ENCODE measurements around the gene TBX6.

GRCh38 chr16:30063278-30063892 lies 28.3 kb downstream of the TBX6 start:
- no peak for TF ChIP-seq USF2 (IDR thresholded peaks at IDR 0.05; ENCODE audit: low read depth, low read length)
- TF ChIP-seq CTCF (conservative IDR thresholded peaks at IDR 0.05; ENCODE audit: low read depth, low read length) = no peak
- no peak for TF ChIP-seq MAFK (IDR thresholded peaks at IDR 0.05; ENCODE audit: low read depth, low read length)
- TF ChIP-seq POLR2A (IDR thresholded peaks at IDR 0.05; ENCODE audit: low read depth, low read length) = no peak
- TF ChIP-seq CEBPB (IDR thresholded peaks at IDR 0.05; ENCODE audit: low read depth, low read length) = no peak
- TF ChIP-seq MXI1 (IDR thresholded peaks at IDR 0.05; ENCODE audit: borderline replicate concordance, low read depth, low read length) = no peak
- TF ChIP-seq RAD21 (IDR thresholded peaks at IDR 0.05; ENCODE audit: low read length) = no peak
- TF ChIP-seq FOS (IDR thresholded peaks at IDR 0.05; ENCODE audit: low read depth, low read length) = no peak
